Breast epithelium (tissue), 3 donors: ENCODE results near the gene C6orf118.

Source experiments
- CTCF ChIP-seq, 3 donors: fragments of 450-650 bp; IDR thresholded peaks; one replicate each; pipeline ENCODE4 v1.5.1; 2016 to 2017; ENCODE audit warnings: antibody characterized with exemption in 3 of 3, mild to moderate bottlenecking in 3 of 3, moderate library complexity in 3 of 3
- POLR2A ChIP-seq: fragments of 450-650 bp; IDR thresholded peaks from one replicate; pipeline ENCODE4 v1.6.1; 2016; ENCODE audit warnings: antibody characterized with exemption, mild to moderate bottlenecking, moderate library complexity
- POLR2AphosphoS5 ChIP-seq, 3 donors: sonication (generic); formaldehyde crosslinking; IDR thresholded peaks; one replicate each; pipeline ENCODE4 v1.6.1; 2017; ENCODE audit warnings: antibody characterized with exemption in 3 of 3

- TF ChIP-seq CTCF (IDR thresholded peaks at IDR 0.05) (no peak), POLR2AphosphoS5 (IDR thresholded peaks at IDR 0.05) (no peak), POLR2A (no peak)
Measured at GRCh38 chr6:165308926-165309731, at the start of gene C6orf118.
